Astrocyte of the cerebellum (primary cell): ENCODE data around the gene KRT84.
"Not testable (repeated sequence)": the region's sequence is repeated elsewhere in the genome, so short reads cannot be mapped to it uniquely, and the experiment has no call there.

Experiments
- DNase-seq: peaks from one replicate; pipeline ENCODE4 v3.0.0-alpha.2; 2011; ENCODE audit warnings: low read depth
- H3K4me3 ChIP-seq: 2 replicates; pipeline ENCODE4 v1.5.1; 2011; ENCODE audit warnings: mild to moderate bottlenecking, low read depth, low read length, moderate library complexity
- in situ Hi-C: cut with HindIII; loops from 2 replicates; pipeline ENCODE4 v1.10.0; 2017; ENCODE audit warnings: low sequenced_read_pairs
- TF ChIP-seq, protein P1 (sequence below): IDR thresholded peaks from 2 replicates; pipeline ENCODE4 v1.5.1; 2012; ENCODE audit warnings: low read length, low read depth, moderate library complexity, mild to moderate bottlenecking; ENCODE audit errors: missing control alignments

Gene KRT84

GRCh38 chr12:52347551-52348510 lies 37.6 kb downstream of the KRT84 start:
- in situ Hi-C loops: no loop called here

GRCh38 chr12:52347016-52347415 lies 38.4 kb downstream of the KRT84 start:
- no peak for DNase-seq
- no peak overlapping the region for H3K4me3 ChIP-seq
- TF ChIP-seq, protein P1, sequence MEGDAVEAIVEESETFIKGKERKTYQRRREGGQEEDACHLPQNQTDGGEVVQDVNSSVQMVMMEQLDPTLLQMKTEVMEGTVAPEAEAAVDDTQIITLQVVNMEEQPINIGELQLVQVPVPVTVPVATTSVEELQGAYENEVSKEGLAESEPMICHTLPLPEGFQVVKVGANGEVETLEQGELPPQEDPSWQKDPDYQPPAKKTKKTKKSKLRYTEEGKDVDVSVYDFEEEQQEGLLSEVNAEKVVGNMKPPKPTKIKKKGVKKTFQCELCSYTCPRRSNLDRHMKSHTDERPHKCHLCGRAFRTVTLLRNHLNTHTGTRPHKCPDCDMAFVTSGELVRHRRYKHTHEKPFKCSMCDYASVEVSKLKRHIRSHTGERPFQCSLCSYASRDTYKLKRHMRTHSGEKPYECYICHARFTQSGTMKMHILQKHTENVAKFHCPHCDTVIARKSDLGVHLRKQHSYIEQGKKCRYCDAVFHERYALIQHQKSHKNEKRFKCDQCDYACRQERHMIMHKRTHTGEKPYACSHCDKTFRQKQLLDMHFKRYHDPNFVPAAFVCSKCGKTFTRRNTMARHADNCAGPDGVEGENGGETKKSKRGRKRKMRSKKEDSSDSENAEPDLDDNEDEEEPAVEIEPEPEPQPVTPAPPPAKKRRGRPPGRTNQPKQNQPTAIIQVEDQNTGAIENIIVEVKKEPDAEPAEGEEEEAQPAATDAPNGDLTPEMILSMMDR: no peak
- in situ Hi-C loops: no loop called here

More at GRCh38 chr12:52347551-52348510, 37.6 kb downstream of the KRT84 start:
- TF ChIP-seq, protein P1: no peak
- DNase-seq: no peak
- H3K4me3 ChIP-seq: no peak overlapping the region

- H3K4me3 ChIP-seq: no peak overlapping the region
- TF ChIP-seq, protein P1: no peak
- no peak for DNase-seq
- in situ Hi-C loops: no loop called here
These were observed 38.9 kb downstream of the KRT84 start for GRCh38 chr12:52346593-52346992.

DNA sequence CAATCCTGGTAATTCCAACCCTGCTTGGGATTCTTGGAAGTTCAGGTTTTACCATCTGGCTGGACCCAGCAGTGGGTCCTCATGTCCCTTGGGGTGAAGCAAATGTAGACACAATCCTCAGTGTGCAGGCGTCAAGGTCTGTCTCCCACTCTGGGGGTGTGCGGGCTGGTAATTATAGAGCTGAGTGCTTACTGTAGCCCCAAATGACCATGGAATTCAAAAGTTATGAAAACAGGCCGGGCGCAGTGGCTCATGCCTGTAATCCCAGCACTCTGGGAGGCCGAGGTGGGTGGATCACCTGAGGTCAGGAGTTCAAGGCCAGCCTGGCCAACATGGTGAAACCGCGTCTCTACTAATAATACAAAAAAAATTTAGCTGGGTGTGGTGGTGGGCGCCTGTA lies 40.4 kb downstream of the KRT84 start:
- in situ Hi-C loops, H3K4me3 ChIP-seq, DNase-seq: not testable (repeated sequence)

GRCh38 chr12:52344111-52344510 lies 41.3 kb downstream of the KRT84 start:
- DNase-seq: no peak
- H3K4me3 ChIP-seq: no peak overlapping the region
- TF ChIP-seq, protein P1: no peak
- in situ Hi-C loops: no loop called here

GRCh38 chr12:52343550-52343949 lies 41.9 kb downstream of the KRT84 start:
- TF ChIP-seq, protein P1: no peak
- in situ Hi-C loops: no loop called here
- no peak overlapping the region for H3K4me3 ChIP-seq
- DNase-seq: no peak
